ENCODE measurements around the gene PGC. TPM values are rescaled to one million over a fixed set of nuclear protein-coding genes. Genes with fewer than 3 reads are reported as not detected.
A peak's percentile ranks its signal among the peaks of the same experiment; 100 is the strongest.

The PGC gene
- total RNA-seq, 1 donor = not detected

GRCh38 chr6:41690541-41691330 lies 56.5 kb downstream of the PGC start:
- H3K4me3 ChIP-seq (ENCODE audit: low read depth, low read length) = no peak overlapping the region
- TF ChIP-seq CTCF (IDR thresholded peaks at IDR 0.05; ENCODE audit: insufficient read depth, low read length) = no peak
- no peak for DNase-seq (ENCODE audit: low read depth)

GRCh38 chr6:41689171-41690008 lies 57.8 kb downstream of the PGC start:
- no peak for TF ChIP-seq CTCF (IDR thresholded peaks at IDR 0.05; ENCODE audit: insufficient read depth, low read length)
- H3K4me3 ChIP-seq (ENCODE audit: low read depth, low read length) = no peak overlapping the region
- peak; percentile 24 for DNase-seq (ENCODE audit: low read depth)

GRCh38 chr6:41688256-41688965 lies 58.8 kb downstream of the PGC start:
- no peak for DNase-seq (ENCODE audit: low read depth)
- no peak for TF ChIP-seq CTCF (IDR thresholded peaks at IDR 0.05; ENCODE audit: insufficient read depth, low read length)
- H3K4me3 ChIP-seq (ENCODE audit: low read depth, low read length) = no peak overlapping the region

GRCh38 chr6:41687501-41688175 lies 59.6 kb downstream of the PGC start:
- no peak for DNase-seq (ENCODE audit: low read depth)
- TF ChIP-seq CTCF (IDR thresholded peaks at IDR 0.05; ENCODE audit: insufficient read depth, low read length) = no peak
- H3K4me3 ChIP-seq (ENCODE audit: low read depth, low read length) = no peak overlapping the region

Small RNA genes lying within 50 kb of the gene (small RNA-seq; reads per million reads assigned to genes)
- gene AL365205.2 (not detected), gene AL365205.3 (not detected)

Other genes with a start within 250 kb of the PGC start
- gene FOXP4, start 201.0 kb downstream of the PGC start, total RNA-seq (ENCODE audit: low replicate concordance) = 0.41 and 2.9 TPM in 2 replicates
- gene MDFI, start 108.9 kb downstream of the PGC start, total RNA-seq (ENCODE audit: low replicate concordance) = 0.09 TPM in 1 of 2 replicates, not detected in the other
- 5.1 and 6.8 TPM in 2 replicates for gene TFEB, start 11.8 kb downstream of the PGC start, total RNA-seq (ENCODE audit: low replicate concordance)
- 1.4 and 2.7 TPM in 2 replicates for gene FRS3, start 32.5 kb upstream of the PGC start, total RNA-seq (ENCODE audit: low replicate concordance)
- 0.45 and 6.3 TPM in 2 replicates for gene PRICKLE4, start 33.4 kb upstream of the PGC start, total RNA-seq (ENCODE audit: low replicate concordance)
- 38.3 and 131 TPM in 2 replicates for gene TOMM6, start 40.3 kb upstream of the PGC start, total RNA-seq (ENCODE audit: low replicate concordance)
- 2.7 and 11.2 TPM in 2 replicates for gene USP49, start 148.0 kb upstream of the PGC start, total RNA-seq (ENCODE audit: low replicate concordance)
- gene MED20, start 173.7 kb upstream of the PGC start, total RNA-seq (ENCODE audit: low replicate concordance) = 29.9 and 36.6 TPM in 2 replicates
- gene BYSL, start 174.1 kb upstream of the PGC start, total RNA-seq (ENCODE audit: low replicate concordance) = 4.2 and 14.2 TPM in 2 replicates
- gene CCND3, start 194.4 kb upstream of the PGC start, total RNA-seq (ENCODE audit: low replicate concordance) = 25.8 and 28.1 TPM in 2 replicates